Natural killer cell (primary cell): ENCODE measurements around the gene ALDH8A1. TPM values are rescaled to one million over a fixed set of nuclear protein-coding genes. Genes with fewer than 3 reads are reported as not detected.

ENCODE experiments used
- ATAC-seq, 3 donors: fragments of 150-1000 bp in 2 of 3; fragments of 200-7000 bp in 1 of 3; cut with Tn5 transposase; 1 replicate in 1 of 3; 2 replicates in 2 of 3; pipeline ENCODE4 v1.10.0; 2021; ENCODE audit warnings: mild to moderate bottlenecking in 2 of 3, moderate library complexity in 2 of 3
- DNase-seq, 2 donors: peaks; one replicate each; pipeline versions ENCODE4 v3.0.0 to v3.0.0-alpha.2; 2013 to 2021; ENCODE audit warnings: mixed read lengths in 1 of 2
- H3K27ac ChIP-seq: one replicate; pipeline ENCODE4 v1.5.1; 2013; ENCODE audit warnings: mild to moderate bottlenecking, low read length
- H3K27me3 ChIP-seq: one replicate; pipeline ENCODE4 v1.6.1; 2013; ENCODE audit warnings: low read length; ENCODE audit not compliant: control insufficient read depth, insufficient read depth
- H3K36me3 ChIP-seq: one replicate; pipeline ENCODE4 v1.6.1; 2013; ENCODE audit warnings: low read length; ENCODE audit not compliant: control insufficient read depth, insufficient read depth
- H3K4me1 ChIP-seq: one replicate; pipeline ENCODE4 v1.6.1; 2013; ENCODE audit warnings: low read length; ENCODE audit not compliant: control insufficient read depth, insufficient read depth
- H3K4me3 ChIP-seq: one replicate; pipeline ENCODE4 v1.5.1; 2013; ENCODE audit warnings: low read length
- H3K9me3 ChIP-seq: one replicate; pipeline ENCODE4 v1.6.1; 2013; ENCODE audit warnings: low read length; ENCODE audit not compliant: control insufficient read depth, insufficient read depth
- H3K27ac Mint-ChIP-seq, 2 donors: one replicate each; pipeline ENCODE4 v1.8.0; 2022; ENCODE audit warnings: mild to moderate bottlenecking in 2 of 2, mixed read lengths in 2 of 2, moderate library complexity in 1 of 2
- H3K27me3 Mint-ChIP-seq, 2 donors: one replicate each; pipeline ENCODE4 v1.8.0; 2022; ENCODE audit warnings: low read depth in 2 of 2, mixed read lengths in 2 of 2
- H3K36me3 Mint-ChIP-seq: one replicate; pipeline ENCODE4 v1.8.0; 2022; ENCODE audit warnings: mixed read lengths
- H3K4me1 Mint-ChIP-seq, 2 donors: one replicate each; pipeline ENCODE4 v1.8.0; 2022; ENCODE audit warnings: mixed read lengths in 2 of 2
- H3K4me3 Mint-ChIP-seq: one replicate; pipeline ENCODE4 v1.8.0; 2022; ENCODE audit warnings: mild to moderate bottlenecking, moderate library complexity, mixed read lengths
- H3K9me3 Mint-ChIP-seq, 2 donors: one replicate each; pipeline ENCODE4 v1.8.0; 2022; ENCODE audit warnings: mixed read lengths in 2 of 2
- WGBS: methylation state at CpG from one replicate; pipeline ENCODE4 v1.1.7; 2013; ENCODE audit warnings: missing lambda C conversion rate; ENCODE audit not compliant: insufficient coverage; 5-methylcytosine and 5-hydroxymethylcytosine counted together
- intact Hi-C: fragments of 100-400 bp; cut with micrococcal nuclease; formaldehyde crosslinking; loops from one replicate; pipeline ENCODE4 v1.14.2; 2022
- total RNA-seq, 4 donors: library from RNA; stranded (reverse); fragments of 120-200 nt in 1 of 4; gene quantifications; one replicate each; pipeline versions ENCODE4 v1.2.3 to v1.2.4, GENCODE V29; 2013 to 2022
- TF ChIP-seq, protein P1 (sequence below): fragments of 200-600 bp; IDR thresholded peaks from one replicate; pipeline ENCODE4 v1.8.0; 2022; ENCODE audit warnings: antibody characterized with exemption

Gene ALDH8A1
- total RNA-seq, 3 donors from 2014 or later (not counting 1 experiment from before 2014, with no cell fraction given) = 0.75 to 3.0 (median 1.8) TPM

DNA sequence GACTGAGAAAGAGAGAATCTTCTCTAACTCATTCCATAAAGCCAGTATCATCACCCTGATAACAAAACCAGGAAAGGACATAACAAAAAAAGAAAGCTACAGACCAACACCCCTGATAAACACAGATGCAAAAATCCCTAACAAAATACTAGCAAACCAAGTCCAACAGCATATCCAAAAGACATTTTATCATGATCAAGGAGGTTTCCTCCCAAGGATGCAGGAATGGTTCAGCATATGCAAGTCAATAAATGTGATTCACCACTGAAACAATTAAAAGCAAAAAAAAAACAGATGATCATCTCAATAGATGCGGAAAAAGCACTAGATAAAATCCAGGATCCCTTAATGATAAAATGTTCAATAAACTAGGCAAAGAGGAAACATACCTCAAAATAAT, 24.5 kb upstream of the ALDH8A1 start:
- H3K4me1 Mint-ChIP-seq = peaks cover 19 to 23% of the 10 kb centered on the region in 2 donors
- Histone ChIP-seq H3K4me1 (no peaks in the 10 kb centered on the region), H3K27me3 (no peaks in the 10 kb centered on the region), H3K36me3 (peaks cover 28% of the 10 kb centered on the region), H3K27ac (no peak overlapping the region), H3K4me3 (no peak overlapping the region), H3K9me3 (no peaks in the 10 kb centered on the region)
- TF ChIP-seq, protein P1, sequence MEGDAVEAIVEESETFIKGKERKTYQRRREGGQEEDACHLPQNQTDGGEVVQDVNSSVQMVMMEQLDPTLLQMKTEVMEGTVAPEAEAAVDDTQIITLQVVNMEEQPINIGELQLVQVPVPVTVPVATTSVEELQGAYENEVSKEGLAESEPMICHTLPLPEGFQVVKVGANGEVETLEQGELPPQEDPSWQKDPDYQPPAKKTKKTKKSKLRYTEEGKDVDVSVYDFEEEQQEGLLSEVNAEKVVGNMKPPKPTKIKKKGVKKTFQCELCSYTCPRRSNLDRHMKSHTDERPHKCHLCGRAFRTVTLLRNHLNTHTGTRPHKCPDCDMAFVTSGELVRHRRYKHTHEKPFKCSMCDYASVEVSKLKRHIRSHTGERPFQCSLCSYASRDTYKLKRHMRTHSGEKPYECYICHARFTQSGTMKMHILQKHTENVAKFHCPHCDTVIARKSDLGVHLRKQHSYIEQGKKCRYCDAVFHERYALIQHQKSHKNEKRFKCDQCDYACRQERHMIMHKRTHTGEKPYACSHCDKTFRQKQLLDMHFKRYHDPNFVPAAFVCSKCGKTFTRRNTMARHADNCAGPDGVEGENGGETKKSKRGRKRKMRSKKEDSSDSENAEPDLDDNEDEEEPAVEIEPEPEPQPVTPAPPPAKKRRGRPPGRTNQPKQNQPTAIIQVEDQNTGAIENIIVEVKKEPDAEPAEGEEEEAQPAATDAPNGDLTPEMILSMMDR = no peak
- H3K4me3 Mint-ChIP-seq = no peak overlapping the region
- no peak overlapping the region for H3K27ac Mint-ChIP-seq
- no peak for DNase-seq
- no peak for ATAC-seq
- no peaks in the 10 kb centered on the region for H3K9me3 Mint-ChIP-seq
- WGBS = 100% methylated on average over 1 of the region's 1 CpG
- H3K27me3 Mint-ChIP-seq = no peaks in the 10 kb centered on the region
- intact Hi-C loops = no loop called here
- peaks cover 6% of the 10 kb centered on the region for H3K36me3 Mint-ChIP-seq

GRCh38 chr6:134967711-134968110, 17.8 kb upstream of the ALDH8A1 start:
- no peak for DNase-seq
- Mint-ChIP-seq H3K27ac (no peak overlapping the region), H3K27me3 (no peaks in the 10 kb centered on the region), H3K9me3 (no peaks in the 10 kb centered on the region), H3K36me3 (peaks cover 14% of the 10 kb centered on the region), H3K4me1 (no peaks in the 10 kb centered on the region), H3K4me3 (no peak overlapping the region)
- Histone ChIP-seq H3K4me1 (no peaks in the 10 kb centered on the region), H3K36me3 (peaks cover 36% of the 10 kb centered on the region), H3K4me3 (no peak overlapping the region), H3K27me3 (no peaks in the 10 kb centered on the region), H3K9me3 (no peaks in the 10 kb centered on the region), H3K27ac (no peak overlapping the region)
- no peak for ATAC-seq
- intact Hi-C loops = no loop called here
- TF ChIP-seq, protein P1 = no peak
- WGBS = no CpG with 5 or more reads among the region's 1 CpG

GRCh38 chr6:134964451-134965203, 14.7 kb upstream of the ALDH8A1 start:
- Mint-ChIP-seq H3K36me3 (peaks cover 24% of the 10 kb centered on the region), H3K27ac (no peak overlapping the region), H3K27me3 (no peaks in the 10 kb centered on the region), H3K4me1 (peaks cover 0 to 7% of the 10 kb centered on the region in 2 donors), H3K4me3 (no peak overlapping the region), H3K9me3 (no peaks in the 10 kb centered on the region)
- intact Hi-C loops = no loop called here
- Histone ChIP-seq H3K4me3 (no peak overlapping the region), H3K9me3 (no peaks in the 10 kb centered on the region), H3K36me3 (peaks cover 32% of the 10 kb centered on the region), H3K27me3 (no peaks in the 10 kb centered on the region), H3K27ac (no peak overlapping the region), H3K4me1 (no peaks in the 10 kb centered on the region)
- no peak for DNase-seq
- TF ChIP-seq, protein P1 = no peak
- 67% methylated on average over 1 of the region's 1 CpG for WGBS
- no peak for ATAC-seq

GRCh38 chr6:134962421-134962820, 12.5 kb upstream of the ALDH8A1 start:
- no peak overlapping the region for H3K27ac ChIP-seq
- H3K27me3 ChIP-seq = no peaks in the 10 kb centered on the region
- no peaks in the 10 kb centered on the region for H3K27me3 Mint-ChIP-seq
- H3K9me3 Mint-ChIP-seq = no peaks in the 10 kb centered on the region
- H3K4me3 Mint-ChIP-seq = no peak overlapping the region
- H3K4me3 ChIP-seq = no peak overlapping the region
- H3K4me1 Mint-ChIP-seq = peaks cover 0 to 7% of the 10 kb centered on the region in 2 donors
- peaks cover 24% of the 10 kb centered on the region for H3K36me3 Mint-ChIP-seq
- TF ChIP-seq, protein P1 = no peak
- DNase-seq (no peak), ATAC-seq (no peak)
- peaks cover 30% of the 10 kb centered on the region for H3K36me3 ChIP-seq
- H3K9me3 ChIP-seq = no peaks in the 10 kb centered on the region
- H3K4me1 ChIP-seq = no peaks in the 10 kb centered on the region
- no peak overlapping the region for H3K27ac Mint-ChIP-seq
- intact Hi-C loops = no loop called here
